LNCaP clone FGC (cell line): ENCODE data around the gene NUDCD3.

Experiments
- DNase-seq: peaks from one replicate; pipeline ENCODE4 v3.0.0-alpha.2; 2011; ENCODE audit warnings: low read depth
- H3K4me3 ChIP-seq: 2 replicates; pipeline ENCODE4 v1.5.1; 2011; ENCODE audit warnings: mild to moderate bottlenecking, low read depth, low read length, control low read depth
- TF ChIP-seq, protein P1 (sequence below): IDR thresholded peaks from 2 replicates; pipeline ENCODE4 v1.5.1; 2012; ENCODE audit warnings: mild to moderate bottlenecking; ENCODE audit not compliant: control insufficient read depth, insufficient read depth; ENCODE audit errors: extremely low read depth

NUDCD3 gene

DNA sequence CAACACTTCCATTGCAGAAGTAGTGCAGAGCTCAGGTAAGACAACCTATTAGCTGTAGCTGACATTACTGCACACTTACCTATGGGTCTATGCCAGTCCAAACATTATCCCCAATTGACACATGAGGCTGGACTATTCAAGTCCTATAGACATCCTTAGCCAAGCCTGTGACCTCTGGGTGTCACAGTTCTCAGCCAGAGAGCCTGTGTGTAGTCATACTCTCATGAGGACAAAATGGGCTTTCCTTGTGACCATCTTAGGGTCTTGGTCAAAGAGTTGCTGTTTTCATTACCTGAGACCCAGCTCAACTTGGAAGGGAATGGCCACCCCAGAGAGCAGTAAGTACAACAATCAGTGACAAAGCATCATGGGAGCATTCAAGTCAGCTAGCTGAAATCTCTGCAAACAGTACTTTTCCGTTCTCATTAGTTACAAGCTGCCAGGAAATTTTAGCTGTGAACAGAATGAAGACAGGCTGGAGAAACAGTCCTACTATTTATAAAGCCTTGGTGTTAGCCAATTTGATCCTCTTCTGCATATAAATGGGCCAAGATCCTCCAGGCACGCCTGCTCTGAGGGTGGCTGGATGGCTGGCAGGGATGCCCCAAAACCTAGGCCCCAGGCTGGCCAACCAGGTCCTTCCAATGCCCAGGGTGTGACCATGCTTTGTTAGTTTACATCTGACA, 44.3 kb downstream of the NUDCD3 start:
- no peak overlapping the region for H3K4me3 ChIP-seq
- TF ChIP-seq, protein P1, sequence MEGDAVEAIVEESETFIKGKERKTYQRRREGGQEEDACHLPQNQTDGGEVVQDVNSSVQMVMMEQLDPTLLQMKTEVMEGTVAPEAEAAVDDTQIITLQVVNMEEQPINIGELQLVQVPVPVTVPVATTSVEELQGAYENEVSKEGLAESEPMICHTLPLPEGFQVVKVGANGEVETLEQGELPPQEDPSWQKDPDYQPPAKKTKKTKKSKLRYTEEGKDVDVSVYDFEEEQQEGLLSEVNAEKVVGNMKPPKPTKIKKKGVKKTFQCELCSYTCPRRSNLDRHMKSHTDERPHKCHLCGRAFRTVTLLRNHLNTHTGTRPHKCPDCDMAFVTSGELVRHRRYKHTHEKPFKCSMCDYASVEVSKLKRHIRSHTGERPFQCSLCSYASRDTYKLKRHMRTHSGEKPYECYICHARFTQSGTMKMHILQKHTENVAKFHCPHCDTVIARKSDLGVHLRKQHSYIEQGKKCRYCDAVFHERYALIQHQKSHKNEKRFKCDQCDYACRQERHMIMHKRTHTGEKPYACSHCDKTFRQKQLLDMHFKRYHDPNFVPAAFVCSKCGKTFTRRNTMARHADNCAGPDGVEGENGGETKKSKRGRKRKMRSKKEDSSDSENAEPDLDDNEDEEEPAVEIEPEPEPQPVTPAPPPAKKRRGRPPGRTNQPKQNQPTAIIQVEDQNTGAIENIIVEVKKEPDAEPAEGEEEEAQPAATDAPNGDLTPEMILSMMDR: no peak
- DNase-seq: no peak

DNA sequence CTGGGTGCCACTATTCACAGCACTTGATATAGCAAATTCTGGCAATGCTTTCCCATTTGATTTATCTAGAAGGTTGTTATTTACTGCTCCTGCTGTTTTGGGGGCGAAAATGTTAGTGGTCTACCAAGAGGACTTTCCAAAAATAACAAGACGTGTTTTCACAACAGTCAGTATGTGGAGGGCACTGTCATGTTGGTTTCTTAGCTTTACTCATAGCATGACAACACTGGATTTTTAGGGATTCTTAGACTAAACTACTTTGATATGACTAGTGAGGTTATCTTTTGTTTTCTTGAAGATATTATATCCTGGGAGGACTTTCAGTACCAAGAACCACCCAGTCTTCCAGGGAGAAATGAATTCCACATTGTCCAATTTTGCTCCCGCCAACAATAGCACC, 49.4 kb downstream of the NUDCD3 start:
- no peak for DNase-seq
- H3K4me3 ChIP-seq: no peak overlapping the region
- TF ChIP-seq, protein P1: no peak

DNA sequence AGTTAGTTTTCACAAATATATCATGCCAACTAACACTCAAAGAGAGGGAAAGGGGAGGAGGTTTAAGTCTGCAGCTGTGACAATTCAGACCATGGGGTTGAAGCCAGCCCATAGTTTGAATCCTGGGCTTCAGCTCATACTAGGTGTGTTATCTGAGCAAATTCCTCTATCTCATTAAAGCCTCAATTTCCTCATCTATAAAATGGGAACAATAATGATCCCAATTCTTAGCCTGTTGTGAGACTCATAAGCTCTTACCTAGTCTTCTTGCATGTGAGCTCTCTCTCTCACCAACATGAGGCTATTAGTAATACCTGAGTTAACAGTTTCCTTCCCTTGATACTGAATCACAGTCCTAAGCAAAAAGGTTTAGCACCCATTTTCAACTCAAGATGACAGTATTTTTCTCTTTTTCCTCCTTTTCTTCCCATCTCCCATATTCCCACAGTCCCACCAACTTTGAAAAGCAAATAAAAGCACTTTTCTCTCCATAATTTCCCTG, 49.8 kb downstream of the NUDCD3 start:
- no peak overlapping the region for H3K4me3 ChIP-seq
- TF ChIP-seq, protein P1: no peak
- DNase-seq: no peak

DNA sequence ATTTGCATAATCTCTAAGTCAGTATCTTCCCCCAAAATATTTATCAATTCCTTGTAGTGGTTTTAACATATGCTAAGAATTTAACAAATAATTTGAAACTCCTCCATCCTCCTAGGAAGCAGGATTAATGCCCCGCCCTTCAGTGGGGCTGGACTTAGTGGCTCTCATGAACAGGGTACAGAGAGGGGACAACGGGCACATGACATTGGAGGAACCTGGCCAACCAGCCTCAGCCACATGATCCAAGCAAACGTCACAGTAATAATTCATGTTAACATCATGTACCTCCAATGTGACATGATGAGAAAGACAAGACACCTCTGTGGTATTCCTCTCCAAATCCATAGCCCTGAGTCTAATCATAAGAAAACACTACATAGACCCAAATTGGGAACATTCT, 50.5 kb downstream of the NUDCD3 start:
- no peak for DNase-seq
- TF ChIP-seq, protein P1: no peak
- H3K4me3 ChIP-seq: no peak overlapping the region

GRCh38 chr7:44438816-44439215, 51.6 kb downstream of the NUDCD3 start:
- TF ChIP-seq, protein P1: no peak
- H3K4me3 ChIP-seq: no peak overlapping the region
- no peak for DNase-seq

DNA sequence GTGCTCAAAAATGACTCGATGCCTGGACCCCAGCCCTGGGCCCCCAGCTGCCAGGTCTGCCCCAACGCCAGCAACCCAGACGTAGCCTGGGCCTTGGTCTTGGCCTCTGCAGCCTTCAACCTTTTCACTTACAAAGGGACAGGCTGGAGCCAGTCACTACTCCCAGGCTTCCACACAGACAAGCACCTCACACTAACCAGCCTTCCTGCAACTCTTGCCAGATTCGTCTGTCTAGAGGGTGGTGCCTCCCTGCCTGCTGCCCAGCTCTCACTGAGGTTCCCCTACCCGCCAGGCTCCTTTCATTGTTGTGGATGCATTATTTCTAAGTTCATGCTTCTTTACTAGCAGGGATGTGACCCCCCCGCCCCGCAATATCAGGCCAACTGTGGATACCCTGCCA, 56.3 kb downstream of the NUDCD3 start:
- no peak overlapping the region for H3K4me3 ChIP-seq
- DNase-seq: no peak
- TF ChIP-seq, protein P1: no peak
